GM12872 (cell line): Measurements from ENCODE around the gene PDCD1.

Source experiments
- CTCF ChIP-seq: IDR thresholded peaks from 3 replicates; pipeline ENCODE4 v1.5.1; 2011; ENCODE audit warnings: low read depth, mild to moderate bottlenecking, low read length, moderate library complexity; ENCODE audit not compliant: insufficient read depth

PDCD1 gene

GRCh38 chr2:241848761-241849615 lies 9.7 kb downstream of the PDCD1 start:
- no peak for TF ChIP-seq CTCF

GRCh38 chr2:241846406-241846805 lies 12.3 kb downstream of the PDCD1 start:
- no peak for TF ChIP-seq CTCF

GRCh38 chr2:241844831-241845578 lies 13.7 kb downstream of the PDCD1 start:
- TF ChIP-seq CTCF = no peak

GRCh38 chr2:241844066-241844728 lies 14.5 kb downstream of the PDCD1 start:
- TF ChIP-seq CTCF = no peak

GRCh38 chr2:241843321-241844065 lies 15.2 kb downstream of the PDCD1 start:
- TF ChIP-seq CTCF = no peak

GRCh38 chr2:241842620-241843211 lies 16.0 kb downstream of the PDCD1 start:
- no peak for TF ChIP-seq CTCF
